NT2/D1 (cell line): Measurements from ENCODE around the gene TMEM235.

Experiments used
- SUZ12 ChIP-seq: IDR thresholded peaks from 2 replicates; pipeline ENCODE4 v1.6.1; 2011; ENCODE audit not compliant: insufficient read length, insufficient read depth; ENCODE audit errors: extremely low read depth
- YY1 ChIP-seq: IDR thresholded peaks from 2 replicates; pipeline ENCODE4 v1.6.1; 2011; ENCODE audit not compliant: insufficient read length, insufficient read depth
- ZNF274 ChIP-seq: IDR thresholded peaks from 2 replicates; pipeline ENCODE4 v1.6.1; 2011; ENCODE audit warnings: mild to moderate bottlenecking, low read depth, low read length

DNA sequence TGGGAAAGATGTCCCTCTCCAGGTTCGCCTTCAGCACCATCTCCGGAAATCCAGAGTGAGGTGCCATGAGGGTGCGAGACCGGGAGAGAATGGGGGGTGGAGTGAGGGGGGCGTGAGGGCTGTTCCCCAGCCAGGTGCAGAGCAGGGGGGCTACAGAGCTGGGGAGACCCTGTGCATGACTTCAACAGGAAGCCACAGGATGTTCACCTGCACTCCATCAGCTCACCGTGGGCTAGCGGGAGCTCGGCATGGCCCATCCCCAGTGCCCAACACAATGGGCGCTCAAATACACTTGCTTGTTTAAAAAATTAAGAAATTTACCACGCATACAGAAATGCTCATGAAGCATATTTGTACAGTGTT, 27.7 kb downstream of the TMEM235 start:
- no peak for TF ChIP-seq ZNF274
- TF ChIP-seq YY1 = no peak
- TF ChIP-seq SUZ12 = no peak
